Epithelial cell of prostate (primary cell): ENCODE data around the gene MND1.
"Not testable (repeated sequence)": the region's sequence is repeated elsewhere in the genome, so short reads cannot be mapped to it uniquely, and the experiment has no call there.

ENCODE experiments used
- DNase-seq: peaks from one replicate; pipeline ENCODE4 v3.0.0-alpha.2; 2011; ENCODE audit warnings: low read depth, low spot score
- H3K27ac ChIP-seq: fragments of 450-650 bp; 2 replicates; pipeline ENCODE4 v1.5.1; 2017; ENCODE audit warnings: mild to moderate bottlenecking

The MND1 gene

DNA sequence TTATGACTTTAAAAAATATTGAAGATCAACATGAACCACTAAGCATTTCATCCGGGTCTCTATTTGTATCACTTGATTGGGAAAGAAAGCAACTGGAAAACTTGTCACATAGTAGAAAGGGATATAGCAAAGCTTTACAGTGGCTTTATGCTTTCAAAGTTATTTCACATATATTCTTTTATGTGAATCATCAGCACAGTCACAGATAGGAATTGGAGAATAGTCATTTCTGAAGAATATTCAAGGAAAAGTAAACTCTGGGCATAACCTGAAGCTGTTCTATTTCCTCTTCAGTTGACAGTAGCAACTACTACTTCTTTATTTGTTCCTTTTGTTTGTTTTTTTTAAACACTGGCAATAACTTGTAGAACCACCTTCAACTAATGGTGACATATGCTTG lies 50.5 kb downstream of the MND1 start:
- no peak overlapping the region for H3K27ac ChIP-seq
- no peak for DNase-seq

DNA sequence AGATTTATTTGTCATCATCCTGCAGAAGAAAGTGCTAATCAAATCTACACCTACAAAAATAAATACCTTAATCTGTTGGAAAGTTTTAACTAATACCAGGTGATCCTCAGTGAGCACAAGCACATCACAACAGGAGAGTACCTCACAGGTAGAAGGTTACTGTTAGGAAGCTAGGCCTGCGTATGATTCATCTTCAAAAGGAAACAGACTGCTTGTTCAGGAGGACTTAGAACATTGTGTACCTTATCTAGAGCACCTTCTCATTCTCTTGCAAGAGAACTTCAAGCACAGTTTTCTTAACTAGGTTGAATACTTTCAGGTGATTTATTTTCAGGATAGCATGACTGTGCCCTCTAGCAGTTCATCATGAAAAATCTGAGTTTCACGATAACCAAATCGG lies 54.2 kb downstream of the MND1 start:
- H3K27ac ChIP-seq: no peak overlapping the region
- DNase-seq: no peak

GRCh38 chr4:153399358-153399757 lies 54.9 kb downstream of the MND1 start:
- DNase-seq: no peak
- no peak overlapping the region for H3K27ac ChIP-seq

DNA sequence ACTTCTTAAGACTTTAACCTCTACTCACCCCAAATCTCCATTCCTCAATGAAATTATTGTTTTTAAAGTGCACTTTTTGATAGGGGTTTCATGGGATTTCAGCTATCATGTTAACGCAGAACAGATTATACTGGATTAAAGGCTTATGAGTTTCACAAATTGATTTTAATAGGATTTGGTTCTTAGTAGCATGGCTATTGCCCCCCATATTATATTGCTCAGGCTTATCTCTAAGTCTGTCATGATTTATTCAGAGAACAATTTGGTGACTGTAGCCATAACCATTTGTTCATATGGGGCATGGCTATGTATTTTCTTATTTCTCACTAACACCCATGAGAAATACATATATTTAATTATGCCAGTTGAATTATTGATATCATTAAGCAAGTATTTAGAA lies 57.0 kb downstream of the MND1 start:
- H3K27ac ChIP-seq: no peak overlapping the region
- no peak for DNase-seq

GRCh38 chr4:153402366-153402765 lies 57.9 kb downstream of the MND1 start:
- no peak overlapping the region for H3K27ac ChIP-seq
- DNase-seq: no peak

DNA sequence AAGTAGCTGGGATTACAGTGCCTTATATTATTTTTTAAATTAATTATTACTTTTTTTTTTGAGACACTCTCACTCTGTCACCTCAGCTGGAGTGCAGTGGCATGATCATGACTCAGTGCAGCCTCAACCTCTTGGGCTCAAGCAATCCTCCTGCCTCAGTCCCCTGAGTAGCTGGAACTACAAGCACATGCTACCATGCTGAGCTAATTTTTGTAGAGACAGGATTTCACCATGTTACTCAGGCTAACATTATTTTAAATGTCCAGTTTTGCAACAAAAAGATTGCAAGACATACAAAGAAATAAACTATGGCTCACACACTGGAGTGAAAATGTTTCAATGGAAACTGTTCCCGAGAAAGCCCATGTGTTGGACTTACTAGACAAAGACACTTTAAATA lies 59.2 kb downstream of the MND1 start:
- H3K27ac ChIP-seq: no peak overlapping the region

DNA sequence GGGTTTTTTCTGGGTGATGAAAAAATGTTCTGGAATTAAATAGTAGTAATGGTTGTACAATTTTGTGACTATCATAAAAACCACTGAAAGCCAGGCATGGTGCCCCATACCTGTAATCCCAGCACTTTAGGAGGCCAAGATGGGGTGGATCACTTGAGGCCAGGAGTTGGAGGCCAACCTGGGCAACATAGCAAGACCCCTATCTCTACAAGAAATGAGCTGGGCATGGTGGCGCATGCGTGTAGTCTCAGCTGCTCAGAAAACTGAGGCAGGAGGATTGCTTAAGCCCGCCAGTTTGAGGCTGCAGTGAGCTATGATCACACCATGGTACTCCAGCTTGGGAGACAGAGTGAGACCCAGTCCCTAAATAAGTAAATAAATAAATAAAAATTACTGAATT lies 63.4 kb downstream of the MND1 start:
- H3K27ac ChIP-seq: no peak overlapping the region
- DNase-seq: no peak

More for the DNA sequence above, 59.2 kb downstream of the MND1 start:
- DNase-seq: no peak

DNA sequence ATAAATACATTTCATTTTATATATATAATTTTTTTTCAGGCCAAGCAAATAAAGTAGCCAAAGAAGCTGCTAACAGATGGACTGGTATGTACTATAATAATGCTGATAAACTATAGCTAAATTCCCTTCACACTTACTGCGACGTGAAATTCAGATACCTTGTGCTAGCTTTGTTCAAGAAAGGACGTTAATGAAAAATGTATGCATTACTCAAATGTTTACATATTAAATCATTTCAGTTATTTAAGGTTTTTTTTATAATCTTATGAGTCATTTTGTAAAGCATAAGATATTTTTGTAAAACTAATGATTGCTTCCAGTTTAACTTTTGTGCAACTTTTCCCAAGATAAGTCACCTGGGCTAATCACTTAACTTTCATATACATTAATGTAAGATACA lies 64.4 kb downstream of the MND1 start:
- DNase-seq: no peak
- H3K27ac ChIP-seq: no peak overlapping the region

GRCh38 chr4:153409412-153409811 lies 64.9 kb downstream of the MND1 start:
- H3K27ac ChIP-seq: no peak overlapping the region
- DNase-seq: no peak

- H3K27ac ChIP-seq: no peak overlapping the region
- no peak for DNase-seq
Observed at GRCh38 chr4:153409924-153410501, 65.5 kb downstream of the MND1 start.

DNA sequence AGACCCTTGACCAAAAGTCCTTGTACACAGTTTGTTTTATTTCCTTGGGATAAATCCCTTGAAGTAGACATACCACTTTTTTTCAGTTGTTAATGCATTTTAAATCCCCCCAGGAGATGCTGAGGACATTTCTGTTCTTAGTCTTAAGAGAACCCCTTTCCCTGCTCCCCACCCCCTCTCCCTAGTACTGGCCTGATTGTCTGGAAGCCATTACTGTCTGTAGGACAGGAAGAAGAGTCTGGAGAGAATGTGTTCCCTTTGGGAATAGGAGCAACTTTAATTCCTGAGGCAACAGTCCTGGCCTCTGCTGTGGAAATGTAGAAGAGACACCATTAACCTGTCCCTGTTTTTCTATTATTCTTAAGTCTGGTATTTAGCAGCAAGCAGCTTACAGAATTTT lies 69.4 kb downstream of the MND1 start:
- DNase-seq: no peak
- no peak overlapping the region for H3K27ac ChIP-seq

DNA sequence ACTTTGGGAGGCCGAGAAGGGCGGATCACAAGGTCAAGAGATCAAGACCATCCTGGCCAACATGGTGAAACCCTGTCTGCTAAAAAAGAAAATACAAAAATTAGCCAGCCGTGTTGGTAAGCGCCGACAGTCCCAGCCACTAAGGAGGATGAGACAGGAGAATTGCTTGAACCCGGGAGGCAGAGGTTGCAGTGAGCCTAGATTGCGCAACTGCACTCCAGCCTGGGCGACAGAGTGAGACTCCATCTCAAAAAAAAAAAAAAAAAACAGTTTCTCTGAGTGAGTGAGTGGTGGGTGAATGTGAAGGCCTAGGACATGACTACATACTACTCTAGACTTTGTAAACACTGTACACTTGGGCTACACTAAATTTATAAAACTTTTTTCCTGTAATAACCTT lies 72.0 kb downstream of the MND1 start:
- DNase-seq, H3K27ac ChIP-seq: not testable (repeated sequence)

DNA sequence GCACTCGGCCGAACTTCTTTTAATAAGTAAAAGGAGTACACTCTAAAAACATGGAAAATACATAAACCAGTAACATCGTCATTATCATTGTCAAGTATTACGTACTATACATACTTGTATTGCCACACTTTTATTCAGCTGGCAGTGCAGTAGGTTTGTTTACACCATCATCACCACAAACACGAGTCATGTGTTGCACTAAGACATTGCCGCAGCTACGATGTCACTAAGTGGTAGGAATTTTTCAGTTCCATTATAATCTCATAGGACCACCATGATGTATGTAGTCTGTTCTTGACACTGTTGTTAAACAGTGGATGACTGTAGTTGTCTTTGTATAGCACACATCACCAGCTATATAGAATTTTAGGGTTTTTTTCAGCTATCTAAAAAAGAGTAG lies 73.6 kb downstream of the MND1 start:
- H3K27ac ChIP-seq: no peak overlapping the region
- DNase-seq: no peak

DNA sequence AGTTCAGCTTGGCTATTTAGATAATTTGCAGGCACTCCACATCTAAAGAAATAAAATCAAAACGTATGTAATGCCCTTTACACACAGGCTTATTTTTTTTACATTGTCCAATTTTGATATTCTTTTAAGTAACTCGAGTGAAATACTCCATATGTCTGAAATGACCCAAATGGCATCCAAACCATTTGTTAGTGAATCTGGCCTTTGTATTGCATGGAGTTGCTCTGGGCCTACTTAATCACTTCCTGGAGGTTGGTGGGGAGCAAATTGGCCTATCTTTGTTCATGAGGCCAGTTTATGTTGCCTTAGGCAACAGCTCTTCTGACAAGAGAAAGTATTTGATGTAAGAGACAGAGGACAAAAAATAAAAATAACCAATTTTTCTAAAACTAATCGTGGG lies 74.1 kb downstream of the MND1 start:
- no peak overlapping the region for H3K27ac ChIP-seq
- no peak for DNase-seq

DNA sequence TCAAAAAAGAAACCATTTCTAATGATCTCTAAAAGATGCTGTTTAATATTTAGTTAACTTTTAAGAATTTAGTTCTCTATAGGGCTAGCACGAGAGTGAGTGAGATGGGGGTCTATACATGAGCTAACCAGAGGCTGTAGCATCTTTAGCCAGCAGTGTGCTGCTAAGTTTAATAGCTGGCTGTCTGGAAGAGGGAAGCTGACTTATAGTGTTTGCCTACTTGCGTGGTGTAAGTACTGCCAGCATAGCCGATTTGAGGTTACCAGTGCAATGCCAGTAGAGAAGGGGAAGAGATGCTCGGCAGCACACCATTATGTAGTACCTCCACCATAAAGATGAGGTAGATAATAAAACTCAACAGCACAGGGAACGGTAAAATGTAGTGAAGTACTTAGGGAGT lies 74.5 kb downstream of the MND1 start:
- no peak overlapping the region for H3K27ac ChIP-seq
- DNase-seq: no peak

DNA sequence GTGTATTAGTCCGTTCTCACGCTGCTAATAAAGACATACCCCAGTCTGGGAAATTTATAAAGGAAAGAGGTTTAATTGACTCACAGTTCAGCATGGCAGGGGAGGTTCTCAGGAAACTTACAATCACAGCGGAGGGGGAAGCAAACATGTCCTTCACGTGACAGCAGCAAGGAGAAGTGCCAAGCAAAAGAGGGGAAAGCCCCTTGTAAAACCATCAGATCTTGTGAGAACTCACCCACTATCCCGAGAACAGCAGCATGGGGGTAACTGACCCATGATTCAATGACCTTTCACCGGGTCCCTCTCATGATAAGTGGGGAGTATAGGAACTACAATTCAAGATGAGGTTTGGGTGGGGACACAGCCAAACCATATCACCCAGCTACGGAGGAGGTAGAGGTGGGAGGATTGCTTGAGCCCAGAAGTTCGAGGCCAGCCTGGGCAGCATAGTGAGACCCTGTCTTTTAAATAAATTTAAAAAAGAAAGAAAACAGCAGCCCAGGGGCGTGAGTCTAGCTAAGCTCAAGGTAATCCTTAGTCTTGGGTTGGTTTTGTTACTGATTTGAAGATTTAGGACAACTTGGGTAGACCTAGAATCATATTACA lies 75.3 kb downstream of the MND1 start:
- H3K27ac ChIP-seq: no peak overlapping the region
- no peak for DNase-seq

DNA sequence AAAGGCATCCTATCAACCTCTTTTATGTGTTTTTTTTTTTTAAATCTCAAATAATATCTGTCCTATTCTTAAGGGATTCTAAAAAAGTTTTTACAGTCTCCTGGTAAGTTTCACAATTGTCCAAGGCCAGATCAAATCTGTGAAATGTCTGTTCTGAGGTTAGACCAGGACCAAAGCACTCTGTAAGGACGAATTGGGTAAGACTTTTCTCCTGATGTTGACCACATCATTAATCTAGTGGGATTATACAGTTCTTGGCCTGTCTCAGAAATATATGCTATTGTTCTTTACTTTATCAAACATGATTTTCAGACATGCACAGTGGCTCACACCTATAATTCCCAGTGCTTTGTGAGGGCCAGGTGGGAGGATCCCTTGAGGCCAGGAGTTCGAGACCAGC lies 75.9 kb downstream of the MND1 start:
- no peak overlapping the region for H3K27ac ChIP-seq
- DNase-seq: no peak

- DNase-seq: no peak
Observed at GRCh38 chr4:153421941-153422340, 77.5 kb downstream of the MND1 start.

DNA sequence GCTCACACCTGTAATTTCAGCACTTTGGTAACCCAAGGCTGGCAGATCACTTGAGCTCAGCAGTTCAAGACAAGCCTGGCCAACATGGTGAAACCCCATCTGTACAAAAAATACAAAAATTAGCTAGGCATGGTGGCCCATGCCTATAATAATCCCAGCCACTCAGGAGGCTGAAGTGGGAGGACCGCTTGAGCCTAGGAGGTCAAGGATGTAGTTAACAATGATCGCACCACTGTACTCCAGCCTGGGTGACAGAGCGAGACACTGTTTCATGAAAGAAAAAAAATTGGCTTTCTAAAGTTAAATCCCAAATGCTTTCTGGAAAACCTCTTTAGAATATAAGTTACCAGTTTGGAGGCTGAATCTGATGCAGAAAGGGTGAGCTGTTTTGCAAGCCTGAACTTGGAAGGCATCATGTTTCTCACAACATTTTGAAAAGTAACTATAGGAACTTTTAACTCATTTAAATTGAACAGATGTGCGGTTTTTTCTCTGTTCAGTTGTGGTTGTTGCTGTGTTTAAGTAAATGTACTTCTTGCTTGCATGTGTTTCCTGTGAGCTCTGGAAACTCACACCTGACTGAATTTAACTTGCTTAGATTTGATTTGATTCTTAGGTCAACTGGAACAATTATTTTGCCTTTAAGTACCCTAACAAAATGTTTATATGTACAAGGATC lies 81.9 kb downstream of the MND1 start:
- DNase-seq: no peak
- H3K27ac ChIP-seq: no peak overlapping the region

More at GRCh38 chr4:153421941-153422340, 77.5 kb downstream of the MND1 start:
- no peak overlapping the region for H3K27ac ChIP-seq

DNA sequence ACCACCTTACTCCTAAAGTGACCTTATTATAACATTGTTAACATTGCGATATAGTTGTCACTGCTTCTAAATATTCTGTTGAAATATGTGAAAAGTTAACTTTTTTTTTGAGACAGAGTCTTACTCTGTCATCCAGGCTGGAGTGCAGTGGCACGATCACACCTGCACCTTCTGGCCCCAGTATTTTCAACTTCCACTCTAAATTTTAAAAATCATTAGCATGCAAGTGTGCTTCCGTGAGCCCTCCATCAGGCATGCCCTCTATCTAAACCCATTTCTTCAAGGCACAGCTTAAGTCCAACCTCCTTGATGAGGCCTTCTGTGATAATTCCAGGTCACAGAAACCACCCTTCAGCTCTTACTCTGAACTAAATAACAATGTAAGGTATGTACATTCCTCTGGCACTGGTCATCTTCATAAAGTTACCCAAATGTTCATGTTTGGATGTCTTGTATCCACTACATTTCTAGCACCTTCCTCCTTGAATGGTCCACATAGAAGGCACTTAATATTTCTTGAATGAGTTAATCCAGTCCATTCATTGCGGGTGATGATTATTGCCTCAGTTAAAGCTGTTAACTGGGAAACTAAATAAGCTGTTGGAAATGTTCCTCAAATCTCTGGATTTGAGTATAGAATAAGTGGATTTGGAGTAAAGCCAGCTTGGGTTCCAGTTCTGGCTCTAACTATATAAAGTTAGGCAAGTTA lies 83.0 kb downstream of the MND1 start:
- no peak overlapping the region for H3K27ac ChIP-seq
- DNase-seq: no peak

DNA sequence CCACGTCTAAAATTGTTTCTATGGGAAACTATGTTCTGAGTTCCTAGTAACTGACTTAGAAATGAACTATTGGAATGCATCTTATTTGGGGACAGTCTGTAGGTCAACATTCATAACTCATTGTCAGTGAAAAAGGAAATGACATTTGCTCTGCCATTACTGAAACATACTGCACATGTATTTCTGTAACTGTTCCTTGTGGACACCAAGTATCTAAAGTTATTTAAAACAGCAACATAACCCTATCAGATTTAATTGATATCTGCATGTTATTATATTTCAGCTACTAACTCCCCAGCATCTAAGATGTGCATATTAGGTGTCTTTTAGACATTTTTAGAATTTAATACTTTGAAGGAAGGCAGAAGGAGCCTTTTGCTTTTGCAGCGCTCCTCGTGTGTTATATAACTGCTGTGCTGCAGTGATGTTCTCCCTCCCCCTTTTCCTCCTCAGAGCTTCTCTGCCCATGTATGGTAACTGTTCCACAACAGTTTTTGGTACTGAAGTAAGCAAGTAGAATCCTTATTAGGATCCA lies 84.5 kb downstream of the MND1 start:
- H3K27ac ChIP-seq: no peak overlapping the region
- DNase-seq: no peak
